Lower lobe of right lung (tissue), 2 donors: ENCODE measurements around the gene EDNRB. TPM values are rescaled to one million over a fixed set of nuclear protein-coding genes. Genes with fewer than 3 reads are reported as not detected.
A peak's percentile ranks its signal among the peaks of the same experiment; 100 is the strongest.
"Not testable (repeated sequence)": the region's sequence is repeated elsewhere in the genome, so short reads cannot be mapped to it uniquely, and the experiment has no call there.

Experiments used
- ATAC-seq, 2 donors: fragments of 200-7000 bp; cut with Tn5 transposase; one replicate each; pipeline ENCODE4 v1.9.1; 2020 to 2022; ENCODE audit warnings: mild to moderate bottlenecking in 2 of 2, moderate library complexity in 2 of 2
- DNase-seq: peaks from one replicate; pipeline ENCODE4 v3.0.0-alpha.2; 2020
- H3K27ac ChIP-seq: fragments of 200-600 bp; one replicate; pipeline ENCODE4 v1.8.0; 2022
- H3K27me3 ChIP-seq: fragments of 200-600 bp; one replicate; pipeline ENCODE4 v1.8.0; 2022; ENCODE audit warnings: low read depth
- H3K36me3 ChIP-seq: fragments of 200-600 bp; one replicate; pipeline ENCODE4 v1.8.0; 2022; ENCODE audit warnings: mild to moderate bottlenecking
- H3K4me1 ChIP-seq: fragments of 200-600 bp; one replicate; pipeline ENCODE4 v1.8.0; 2022
- H3K4me3 ChIP-seq: fragments of 200-600 bp; one replicate; pipeline ENCODE4 v1.8.0; 2022; ENCODE audit warnings: mild to moderate bottlenecking
- H3K9me3 ChIP-seq: fragments of 200-600 bp; one replicate; pipeline ENCODE4 v1.8.0; 2022
- intact Hi-C: fragments of 100-400 bp; cut with DNase I; formaldehyde crosslinking; loops from one replicate; pipeline ENCODE4 v1.11.0; 2022
- total RNA-seq: library from RNA; stranded (reverse); fragmentation: NEBNext Ultra II Directional; extraction: Animal tissue kit (Norgen Biotek cat#: 25700); gene quantifications from one replicate; pipeline ENCODE4 v1.2.1, GENCODE V29; 2021
- TF ChIP-seq, protein P1 (sequence below): fragments of 200-600 bp; IDR thresholded peaks from one replicate; pipeline ENCODE4 v1.8.0; 2022; ENCODE audit warnings: antibody characterized with exemption, mild to moderate bottlenecking
- donor health status: DM: no; HTN: yes; CAD: no; lungs with severe emphysema.

EDNRB gene
- total RNA-seq, 1 donor from 2014 or later, result 60.7 TPM

DNA sequence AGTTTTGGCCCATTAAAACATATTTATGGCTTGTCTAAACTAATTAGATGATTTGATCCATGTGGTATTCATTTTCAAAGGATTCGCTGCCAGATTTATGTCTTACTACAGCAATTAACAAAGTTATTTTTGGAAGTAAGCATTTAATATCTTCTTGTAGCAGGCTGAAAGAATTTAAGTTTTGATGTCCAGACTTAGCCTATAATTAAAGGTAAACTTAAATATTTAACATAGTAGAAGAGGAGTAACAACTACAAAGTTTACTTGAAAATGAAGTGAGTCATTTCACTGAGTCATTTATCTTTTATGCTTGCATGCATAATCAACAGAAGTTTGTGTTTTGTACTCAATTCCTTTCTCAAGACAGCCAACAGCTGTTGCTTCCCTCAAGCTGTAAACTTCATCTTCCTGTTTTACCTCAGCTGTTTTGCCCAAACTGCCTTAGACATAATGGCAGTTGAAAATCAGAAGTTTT is 58.1 kb downstream of the EDNRB start:
- no peaks in the 10 kb centered on the region for H3K9me3 ChIP-seq
- H3K27me3 ChIP-seq, result no peaks in the 10 kb centered on the region
- ATAC-seq, result peak in 1 of 2 donors; percentile 51
- TF ChIP-seq, protein P1, sequence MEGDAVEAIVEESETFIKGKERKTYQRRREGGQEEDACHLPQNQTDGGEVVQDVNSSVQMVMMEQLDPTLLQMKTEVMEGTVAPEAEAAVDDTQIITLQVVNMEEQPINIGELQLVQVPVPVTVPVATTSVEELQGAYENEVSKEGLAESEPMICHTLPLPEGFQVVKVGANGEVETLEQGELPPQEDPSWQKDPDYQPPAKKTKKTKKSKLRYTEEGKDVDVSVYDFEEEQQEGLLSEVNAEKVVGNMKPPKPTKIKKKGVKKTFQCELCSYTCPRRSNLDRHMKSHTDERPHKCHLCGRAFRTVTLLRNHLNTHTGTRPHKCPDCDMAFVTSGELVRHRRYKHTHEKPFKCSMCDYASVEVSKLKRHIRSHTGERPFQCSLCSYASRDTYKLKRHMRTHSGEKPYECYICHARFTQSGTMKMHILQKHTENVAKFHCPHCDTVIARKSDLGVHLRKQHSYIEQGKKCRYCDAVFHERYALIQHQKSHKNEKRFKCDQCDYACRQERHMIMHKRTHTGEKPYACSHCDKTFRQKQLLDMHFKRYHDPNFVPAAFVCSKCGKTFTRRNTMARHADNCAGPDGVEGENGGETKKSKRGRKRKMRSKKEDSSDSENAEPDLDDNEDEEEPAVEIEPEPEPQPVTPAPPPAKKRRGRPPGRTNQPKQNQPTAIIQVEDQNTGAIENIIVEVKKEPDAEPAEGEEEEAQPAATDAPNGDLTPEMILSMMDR, result no peak
- H3K36me3 ChIP-seq, result no peaks in the 10 kb centered on the region
- DNase-seq, result no peak
- H3K27ac ChIP-seq, result no peak overlapping the region
- no peak overlapping the region for H3K4me3 ChIP-seq
- intact Hi-C loops, result no loop called here
- no peaks in the 10 kb centered on the region for H3K4me1 ChIP-seq

DNA sequence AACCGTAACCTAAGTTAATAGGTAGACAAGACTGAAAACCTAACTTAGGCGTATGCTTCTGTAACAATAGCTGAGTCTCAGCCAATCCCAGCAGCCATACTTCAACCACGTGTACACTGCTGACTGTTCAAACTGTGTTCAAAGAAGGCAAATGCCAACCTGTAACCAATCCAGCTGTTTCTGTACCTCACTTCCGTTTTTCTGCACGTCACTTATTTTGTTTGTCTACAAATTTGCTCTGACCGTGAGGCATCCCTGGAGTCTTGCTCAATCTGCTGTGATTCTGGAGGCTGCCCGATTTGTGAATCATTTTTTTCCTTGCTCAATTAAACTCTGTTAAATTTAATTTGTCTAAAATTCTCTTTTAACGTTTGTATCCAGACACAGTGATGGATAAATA is 59.2 kb downstream of the EDNRB start:
- ATAC-seq (no peak), DNase-seq (no peak)
- Histone ChIP-seq H3K9me3 (no peaks in the 10 kb centered on the region), H3K4me1 (no peaks in the 10 kb centered on the region), H3K27ac (no peak overlapping the region), H3K27me3 (no peaks in the 10 kb centered on the region), H3K36me3 (no peaks in the 10 kb centered on the region), H3K4me3 (no peak overlapping the region)
- intact Hi-C loops, result no loop called here
- TF ChIP-seq, protein P1, result no peak

DNA sequence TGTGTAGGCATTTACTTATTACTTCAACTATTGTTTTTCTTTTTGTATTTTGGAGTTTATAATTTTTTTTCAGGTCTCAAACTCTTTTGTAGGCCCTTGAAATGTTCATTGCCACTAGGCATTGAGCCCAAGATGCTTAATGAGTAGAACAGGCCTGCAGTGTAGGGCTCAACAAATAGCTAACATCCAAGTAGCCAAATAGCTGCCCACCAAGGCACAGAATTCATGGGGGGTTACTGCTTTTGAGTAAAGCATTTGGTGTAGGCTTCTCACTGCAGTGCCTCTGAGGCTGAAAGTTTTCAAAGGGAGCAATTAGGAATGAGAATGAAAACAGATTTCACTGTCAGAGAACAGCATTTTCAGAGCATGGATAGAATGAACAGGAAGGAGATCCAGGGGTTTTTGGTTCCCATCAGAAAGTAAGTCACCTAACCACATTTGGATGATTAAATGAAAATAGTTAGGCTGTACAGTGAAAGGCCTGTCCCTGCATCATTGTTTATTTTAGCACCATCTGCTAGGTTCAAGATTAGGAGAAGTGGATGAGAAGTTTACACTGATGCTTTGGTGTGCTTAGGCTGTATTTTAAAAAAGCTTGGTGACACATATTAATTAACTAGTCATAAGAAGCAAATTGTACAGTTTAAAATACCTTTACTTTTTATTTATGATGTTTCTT is 61.0 kb downstream of the EDNRB start:
- Histone ChIP-seq H3K9me3 (no peaks in the 10 kb centered on the region), H3K36me3 (no peaks in the 10 kb centered on the region), H3K4me1 (no peaks in the 10 kb centered on the region), H3K27ac (no peak overlapping the region), H3K4me3 (no peak overlapping the region), H3K27me3 (no peaks in the 10 kb centered on the region)
- DNase-seq, result no peak
- TF ChIP-seq, protein P1, result no peak
- intact Hi-C loops, result no loop called here
- ATAC-seq, result no peak

GRCh38 chr13:77853703-77854102 is 64.9 kb downstream of the EDNRB start:
- Histone ChIP-seq H3K36me3 (no peaks in the 10 kb centered on the region), H3K4me3 (no peak overlapping the region), H3K27ac (no peak overlapping the region), H3K9me3 (no peaks in the 10 kb centered on the region), H3K27me3 (no peaks in the 10 kb centered on the region), H3K4me1 (no peaks in the 10 kb centered on the region)
- ATAC-seq, result no peak
- TF ChIP-seq, protein P1, result no peak
- intact Hi-C loops, result no loop called here
- no peak for DNase-seq

DNA sequence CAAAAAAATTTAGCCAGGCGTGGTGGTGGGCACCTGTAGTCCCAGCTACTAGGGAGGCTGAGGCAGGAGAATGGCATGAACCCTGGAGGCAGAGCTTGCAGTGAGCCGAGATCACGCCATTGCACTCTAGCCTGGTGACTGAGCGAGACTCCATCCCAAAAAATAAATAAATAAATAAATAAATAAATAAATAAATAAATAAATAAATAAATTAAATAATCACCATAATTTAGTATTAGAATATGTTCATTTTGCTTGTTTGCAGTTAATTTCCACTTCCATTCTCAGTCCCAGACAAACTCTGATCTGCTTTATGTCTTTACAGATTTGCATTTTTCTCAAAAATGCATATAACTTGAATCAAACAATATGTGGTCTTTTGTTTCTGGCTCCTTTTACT is 70.6 kb downstream of the EDNRB start:
- H3K4me3 ChIP-seq, H3K36me3 ChIP-seq, H3K4me1 ChIP-seq, H3K27ac ChIP-seq, DNase-seq, H3K9me3 ChIP-seq, intact Hi-C loops, H3K27me3 ChIP-seq, ATAC-seq: not testable (repeated sequence)

GRCh38 chr13:77846173-77846572 is 72.5 kb downstream of the EDNRB start:
- intact Hi-C loops, result no loop called here
- H3K36me3 ChIP-seq, result no peaks in the 10 kb centered on the region
- no peak for DNase-seq
- H3K27ac ChIP-seq, result no peak overlapping the region
- H3K4me3 ChIP-seq, result no peak overlapping the region
- H3K9me3 ChIP-seq, result no peaks in the 10 kb centered on the region
- no peaks in the 10 kb centered on the region for H3K27me3 ChIP-seq
- TF ChIP-seq, protein P1, result no peak
- no peak for ATAC-seq
- no peaks in the 10 kb centered on the region for H3K4me1 ChIP-seq

Other genes with a start within 250 kb of the EDNRB start
- gene SLAIN1, start 221.1 kb downstream of the EDNRB start, total RNA-seq, result 16.4 TPM